Right renal cortex interstitium (tissue), 3 donors: Measurements from ENCODE around the gene DGKD. TPM values are rescaled to one million over a fixed set of nuclear protein-coding genes. Genes with fewer than 3 reads are reported as not detected.

Source experiments
- DNase-seq, 3 donors: peaks; one replicate each; pipeline ENCODE4 v3.0.0-alpha.2; 2013; ENCODE audit warnings: low read depth in 3 of 3, low spot score in 2 of 3
- polyA plus RNA-seq, 3 donors: library from polyadenylated mRNA; unstranded; fragments of 120-200 nt; gene quantifications; one replicate each; pipeline ENCODE4 v1.2.1, GENCODE V29; 2013; ENCODE audit not compliant: insufficient read length in 3 of 3

Gene DGKD
- polyA plus RNA-seq, 3 donors, result 19.7 to 26.3 (median 24.2) TPM

GRCh38 chr2:233469261-233470010 is 115.1 kb downstream of the DGKD start:
- no peak for DNase-seq

GRCh38 chr2:233470011-233470687 is 115.9 kb downstream of the DGKD start:
- DNase-seq, result peak; percentile 25 to 36 (median 31)

- DNase-seq, result no peak
Measured at GRCh38 chr2:233470839-233471238, 116.5 kb downstream of the DGKD start.

GRCh38 chr2:233471291-233472035 is 117.2 kb downstream of the DGKD start:
- no peak for DNase-seq

- DNase-seq, result no peak
Measured at GRCh38 chr2:233473386-233473791, 119.1 kb downstream of the DGKD start.

- no peak for DNase-seq
Measured at GRCh38 chr2:233473878-233474277, 119.6 kb downstream of the DGKD start.

- DNase-seq, result peak in 1 of 3 donors; percentile 13
Measured at GRCh38 chr2:233474308-233475160, 120.2 kb downstream of the DGKD start.

- no peak for DNase-seq
Measured at GRCh38 chr2:233476063-233476410, 121.7 kb downstream of the DGKD start.

GRCh38 chr2:233476651-233477547 is 122.6 kb downstream of the DGKD start:
- DNase-seq, result no peak

- no peak for DNase-seq
Measured at GRCh38 chr2:233477548-233478433, 123.5 kb downstream of the DGKD start.

- DNase-seq, result no peak
Measured at GRCh38 chr2:233479616-233480489, 125.6 kb downstream of the DGKD start.

GRCh38 chr2:233480490-233481202 is 126.4 kb downstream of the DGKD start:
- DNase-seq, result no peak

- no peak for DNase-seq
Measured at GRCh38 chr2:233481368-233482142, 127.3 kb downstream of the DGKD start.

- DNase-seq, result no peak
Measured at GRCh38 chr2:233482616-233483015, 128.3 kb downstream of the DGKD start.

- DNase-seq, result no peak
Measured at GRCh38 chr2:233485726-233486125, 131.4 kb downstream of the DGKD start.

GRCh38 chr2:233486357-233486756 is 132.1 kb downstream of the DGKD start:
- DNase-seq, result no peak
